K562 (cell line): ENCODE measurements around the gene GTPBP2. TPM values are rescaled to one million over a fixed set of nuclear protein-coding genes. Genes with fewer than 3 reads are reported as not detected.
A peak's percentile ranks its signal among the peaks of the same experiment; 100 is the strongest.

Experiments
- ATF4 ChIP-seq: fragments of 450-650 bp; formaldehyde crosslinking; IDR thresholded peaks from 2 replicates; pipeline ENCODE4 v1.4.0; 2022; ENCODE audit warnings: mild to moderate bottlenecking, moderate library complexity
- CHAMP1 ChIP-seq: fragments of 450-650 bp; IDR thresholded peaks from 2 replicates; pipeline ENCODE4 v1.6.1; 2016; ENCODE audit warnings: mild to moderate bottlenecking
- ESRRB ChIP-seq: fragments of 250-450 bp; sonication (Bioruptor Pico); IDR thresholded peaks from 2 replicates; pipeline ENCODE4 v1.5.0; 2020; ENCODE audit warnings: mild to moderate bottlenecking, moderate library complexity, borderline replicate concordance
- GATAD2B ChIP-seq: fragments of 450-650 bp; IDR thresholded peaks from 2 replicates; pipeline ENCODE4 v1.6.1; 2017; ENCODE audit warnings: mild to moderate bottlenecking, borderline replicate concordance
- GTF2A2 ChIP-seq: IDR thresholded peaks from 2 replicates; pipeline ENCODE4 v1.6.1; 2016; ENCODE audit warnings: mild to moderate bottlenecking, missing genetic modification characterization, missing compliant biosample characterization
- MCM7 ChIP-seq, 2 experiments: fragments of 450-650 bp; IDR thresholded peaks; 2 replicates each; pipeline ENCODE4 v1.6.1; 2016 to 2018
- NR0B1 ChIP-seq: fragments of 450-650 bp; IDR thresholded peaks from one replicate; pipeline ENCODE4 v1.6.1; 2018; ENCODE audit warnings: mild to moderate bottlenecking, moderate library complexity; ENCODE audit not compliant: partially characterized antibody
- PTRF ChIP-seq: fragments of 450-650 bp; IDR thresholded peaks from 2 replicates; pipeline ENCODE4 v1.6.1; 2016; ENCODE audit warnings: mild to moderate bottlenecking, missing genetic modification characterization, missing compliant biosample characterization
- RBM25 ChIP-seq: fragments of 200-400 bp; formaldehyde crosslinking; IDR thresholded peaks from 2 replicates; pipeline ENCODE4 v1.6.1; 2018; ENCODE audit warnings: low read length, low read depth, moderate library complexity; ENCODE audit not compliant: severe bottlenecking
- RNF2 ChIP-seq: sonication (generic); IDR thresholded peaks from 2 replicates; pipeline ENCODE4 v1.6.1; 2016
- SFPQ ChIP-seq: fragments of 200-400 bp; formaldehyde crosslinking; IDR thresholded peaks from 2 replicates; pipeline ENCODE4 v1.6.1; 2017; ENCODE audit warnings: mild to moderate bottlenecking, low read depth, low read length, moderate library complexity
- SOX6 ChIP-seq: fragments of 450-650 bp; IDR thresholded peaks from 2 replicates; pipeline ENCODE4 v1.6.1; 2014; ENCODE audit warnings: mild to moderate bottlenecking
- SRF ChIP-seq, 2 experiments: fragments of 250-450, 450-650 bp in 1 of 2; sonication (Bioruptor Pico) in 1 of 2; sonication (generic) in 1 of 2; formaldehyde crosslinking; IDR thresholded peaks; 2 replicates each; pipeline versions ENCODE4 v1.5.0 to v1.5.1; 2020 to 2022; ENCODE audit warnings: mild to moderate bottlenecking in 1 of 2, missing genetic modification reagents in 1 of 2
- TAL1 ChIP-seq: fragments of 450-650 bp; IDR thresholded peaks from 2 replicates; pipeline ENCODE4 v1.6.1; 2016; ENCODE audit warnings: mild to moderate bottlenecking
- ZBTB17 ChIP-seq: fragments of 450-650 bp; formaldehyde crosslinking; IDR thresholded peaks from 2 replicates; pipeline ENCODE4 v1.4.0; 2020; ENCODE audit warnings: mild to moderate bottlenecking
- ZFP1 ChIP-seq: fragments of 450-650 bp; formaldehyde crosslinking; IDR thresholded peaks from 2 replicates; pipeline ENCODE4 v1.4.0; 2020; ENCODE audit warnings: mild to moderate bottlenecking, mixed read lengths
- ZNF143 ChIP-seq: sonication (generic); formaldehyde crosslinking; IDR thresholded peaks from 2 replicates; pipeline ENCODE4 v1.9.0; 2022; ENCODE audit warnings: mild to moderate bottlenecking, missing genetic modification reagents
- ZNF408 ChIP-seq: fragments of 250-450 bp; sonication (Bioruptor Pico); IDR thresholded peaks from 2 replicates; pipeline ENCODE4 v1.4.0; 2020; ENCODE audit warnings: low read depth, mild to moderate bottlenecking, moderate library complexity
- ZNF445 ChIP-seq: fragments of 250-450 bp; sonication (Bioruptor Pico); IDR thresholded peaks from 2 replicates; pipeline ENCODE4 v1.4.0; 2020; ENCODE audit warnings: low read depth, mild to moderate bottlenecking, moderate library complexity
- ZNF785 ChIP-seq: fragments of 250-450 bp; sonication (Bioruptor Pico); IDR thresholded peaks from 2 replicates; pipeline ENCODE4 v1.4.0; 2020; ENCODE audit warnings: mild to moderate bottlenecking
- ZNF830 ChIP-seq: fragments of 250-450 bp; sonication (Bioruptor Pico); IDR thresholded peaks from 2 replicates; pipeline ENCODE4 v1.5.0; 2021; ENCODE audit warnings: mild to moderate bottlenecking
- polyA plus RNA-seq, 8 experiments: library from polyadenylated mRNA; depleted of rRNA in 4 of 8; stranded (reverse) in 5 of 8; unstranded in 3 of 8; fragments of >200 nt; fragmentation: Nextera tagmentation in 2 of 8; fragmentation: Illumina TruSeq in 1 of 8; extraction: Ambion mirVana in 2 of 8; extraction: Trizol in 1 of 8; gene quantifications; 2 replicates each; pipeline versions ENCODE4 v1.2.1 to v1.2.3, GENCODE V29; 2011 to 2014; ENCODE audit warnings: inconsistent platforms in 1 of 8, missing spikeins in 1 of 8
- total RNA-seq, 7 experiments: library from RNA; depleted of rRNA in 6 of 7; stranded (reverse); fragments of >200 nt in 6 of 7; fragmentation: Illumina TruSeq in 2 of 7; extraction: Trizol in 2 of 7; gene quantifications; 2 replicates each; pipeline versions ENCODE4 v1.2.1 to v1.2.3, GENCODE V29; 2011 to 2021; ENCODE audit warnings: low replicate concordance in 1 of 7

Gene GTPBP2
- total and polyA plus RNA-seq, 9 of the 15 experiments (the other 6 are each of a cell fraction or from before 2014, with no cell fraction given) = 48.4 to 196 (median 111) TPM

- TF ChIP-seq ZNF445 (no peak), SOX6 (no peak), RNF2 (no peak), MCM7 (IDR thresholded peaks at IDR 0.05) (no peak), ZNF830 (CRISPR knock-in tag) (no peak), ESRRB (CRISPR knock-in tag) (no peak), TAL1 (0 out of 2 replicates have a peak, but pooled peaks have one; percentile 21), ATF4 (CRISPR knock-in tag) (no peak), GATAD2B (no peak), RBM25 (no peak), SRF (CRISPR knock-in tag; IDR thresholded peaks at IDR 0.05) (no peak), ZNF408 (CRISPR knock-in tag) (no peak), GTF2A2 (tag) (no peak), ZBTB17 (CRISPR knock-in tag) (no peak), CHAMP1 (no peak), ZNF785 (CRISPR knock-in tag) (no peak), ZNF143 (no peak; the same call in 1 of the 2 replicates), ZFP1 (CRISPR knock-in tag) (no peak), PTRF (tag) (no peak), NR0B1 (no peak), SFPQ (no peak)
These were observed 53.8 kb downstream of the GTPBP2 start (continued) for GRCh38 chr6:43575105-43575771.
